Fibroblast of lung (primary cell): ENCODE measurements around the gene GTSF1L. TPM values are rescaled to one million over a fixed set of nuclear protein-coding genes. Genes with fewer than 3 reads are reported as not detected.

ENCODE experiments used
- DNase-seq, 2 donors: peaks; one replicate each; pipeline versions ENCODE4 v3.0.0 to v3.0.0-alpha.2; 2010; ENCODE audit warnings: low read depth in 2 of 2
- H2AFZ ChIP-seq: 2 replicates; pipeline ENCODE4 v1.5.1; 2012; ENCODE audit warnings: low read length, control low read depth, inconsistent platforms
- H3K27ac ChIP-seq: 2 replicates; pipeline ENCODE4 v1.5.1; 2011; ENCODE audit warnings: low read length, control low read depth; ENCODE audit not compliant: insufficient read depth
- H3K27me3 ChIP-seq: 2 replicates; pipeline ENCODE4 v1.5.1; 2011; ENCODE audit warnings: mild to moderate bottlenecking, low read length; ENCODE audit not compliant: control insufficient read depth, insufficient read depth
- H3K36me3 ChIP-seq: 2 replicates; pipeline ENCODE4 v1.5.1; 2011; ENCODE audit warnings: low read length; ENCODE audit not compliant: control insufficient read depth, insufficient read depth
- H3K4me1 ChIP-seq: 2 replicates; pipeline ENCODE4 v1.5.1; 2011; ENCODE audit warnings: low read length; ENCODE audit not compliant: control insufficient read depth, insufficient read depth; ENCODE audit errors: extremely low read depth
- H3K4me2 ChIP-seq: 2 replicates; pipeline ENCODE4 v1.5.1; 2011; ENCODE audit warnings: low read length, control low read depth; ENCODE audit not compliant: insufficient read depth; ENCODE audit errors: extremely low read depth
- H3K4me3 ChIP-seq, 4 experiments: fragments of 200-600 bp in 1 of 4; sonication (generic) in 1 of 4; replicated peaks in 1 of 4; 2 replicates each; pipeline ENCODE4 v1.5.1; 2011 to 2016; ENCODE audit warnings: low read length in 4 of 4, low read depth in 3 of 4, mild to moderate bottlenecking in 3 of 4, control low read depth in 2 of 4, inconsistent platforms in 1 of 4, mixed read lengths in 1 of 4; ENCODE audit not compliant: insufficient read depth in 1 of 4; ENCODE audit errors: control extremely low read depth in 1 of 4
- H3K79me2 ChIP-seq: 2 replicates; pipeline ENCODE4 v1.5.1; 2012; ENCODE audit warnings: mild to moderate bottlenecking, low read length, inconsistent platforms; ENCODE audit not compliant: control insufficient read depth, insufficient read depth
- H3K9ac ChIP-seq: 2 replicates; pipeline ENCODE4 v1.5.1; 2011; ENCODE audit warnings: mild to moderate bottlenecking, low read length, control low read depth; ENCODE audit not compliant: insufficient read depth
- H3K9me3 ChIP-seq: 2 replicates; pipeline ENCODE4 v1.5.1; 2012; ENCODE audit warnings: low read depth, low read length; ENCODE audit not compliant: control insufficient read depth, insufficient read depth
- H4K20me1 ChIP-seq: 2 replicates; pipeline ENCODE4 v1.5.1; 2011; ENCODE audit warnings: low read length; ENCODE audit not compliant: control insufficient read depth, insufficient read depth; ENCODE audit errors: extremely low read depth
- EZH2 ChIP-seq: IDR thresholded peaks from 2 replicates; pipeline ENCODE4 v1.5.1; 2012; ENCODE audit warnings: low read length, control low read depth, mild to moderate bottlenecking; ENCODE audit errors: missing control alignments
- polyA plus RNA-seq, 2 donors: library from polyadenylated mRNA; depleted of rRNA in 1 of 2; stranded (reverse) in 1 of 2; unstranded in 1 of 2; fragments of >200 nt; gene quantifications; 2 replicates each; pipeline ENCODE4 v1.2.1, GENCODE V29; 2011 to 2012; ENCODE audit warnings: missing spikeins in 1 of 2
- total RNA-seq: library from RNA; depleted of rRNA; stranded (reverse); fragments of >200 nt; gene quantifications from 2 replicates; pipeline ENCODE4 v1.2.1, GENCODE V29; 2014
- TF ChIP-seq, protein P1 (sequence below), 2 donors: IDR thresholded peaks in 1 of 2; conservative IDR thresholded peaks in 1 of 2; 1 replicate in 1 of 2; 2 replicates in 1 of 2; pipeline ENCODE4 v1.5.1; 2011 to 2012; ENCODE audit warnings: low read length in 2 of 2, control low read depth in 1 of 2, inconsistent platforms in 1 of 2, low read depth in 1 of 2, mild to moderate bottlenecking in 1 of 2

GTSF1L gene
- total and polyA plus RNA-seq, 2 donors (not counting 1 experiment from before 2014, with no cell fraction given), result not detected

DNA sequence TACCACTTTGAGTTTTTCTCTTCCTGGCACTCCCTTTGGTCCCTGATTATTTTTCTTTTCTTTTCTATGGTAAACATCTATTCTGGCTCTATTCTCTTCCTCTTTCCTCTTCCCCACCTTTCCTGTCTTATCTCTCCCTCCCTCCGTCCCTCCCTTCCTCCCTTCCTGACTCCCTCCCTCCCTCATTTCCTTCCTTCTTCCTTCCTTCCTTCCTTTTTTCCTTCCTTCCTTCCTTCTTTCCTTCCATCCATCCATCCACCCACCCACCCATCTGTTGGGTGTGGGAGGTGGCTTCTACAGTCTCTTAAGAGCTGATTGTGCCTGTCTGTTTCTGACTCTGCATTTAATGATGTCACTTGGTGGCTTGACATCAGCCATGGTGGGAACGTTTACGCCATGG lies 43.5 kb upstream of the GTSF1L start:
- DNase-seq, result no peak
- H4K20me1 ChIP-seq, result no peaks in the 10 kb centered on the region
- TF ChIP-seq, protein P1, sequence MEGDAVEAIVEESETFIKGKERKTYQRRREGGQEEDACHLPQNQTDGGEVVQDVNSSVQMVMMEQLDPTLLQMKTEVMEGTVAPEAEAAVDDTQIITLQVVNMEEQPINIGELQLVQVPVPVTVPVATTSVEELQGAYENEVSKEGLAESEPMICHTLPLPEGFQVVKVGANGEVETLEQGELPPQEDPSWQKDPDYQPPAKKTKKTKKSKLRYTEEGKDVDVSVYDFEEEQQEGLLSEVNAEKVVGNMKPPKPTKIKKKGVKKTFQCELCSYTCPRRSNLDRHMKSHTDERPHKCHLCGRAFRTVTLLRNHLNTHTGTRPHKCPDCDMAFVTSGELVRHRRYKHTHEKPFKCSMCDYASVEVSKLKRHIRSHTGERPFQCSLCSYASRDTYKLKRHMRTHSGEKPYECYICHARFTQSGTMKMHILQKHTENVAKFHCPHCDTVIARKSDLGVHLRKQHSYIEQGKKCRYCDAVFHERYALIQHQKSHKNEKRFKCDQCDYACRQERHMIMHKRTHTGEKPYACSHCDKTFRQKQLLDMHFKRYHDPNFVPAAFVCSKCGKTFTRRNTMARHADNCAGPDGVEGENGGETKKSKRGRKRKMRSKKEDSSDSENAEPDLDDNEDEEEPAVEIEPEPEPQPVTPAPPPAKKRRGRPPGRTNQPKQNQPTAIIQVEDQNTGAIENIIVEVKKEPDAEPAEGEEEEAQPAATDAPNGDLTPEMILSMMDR (conservative IDR thresholded peaks at IDR 0.05 in 1 of 2, IDR thresholded peaks at IDR 0.05 in 1 of 2; ENCODE audit: low read depth in 1 of 2, low read length in 2 of 2), result no peak
- TF ChIP-seq EZH2, result no peak
- H3K27me3 ChIP-seq, result peaks cover 16% of the 10 kb centered on the region
- no peak overlapping the region for H2AFZ ChIP-seq
- no peak overlapping the region for H3K4me2 ChIP-seq
- H3K4me3 ChIP-seq, result no peak overlapping the region
- H3K4me1 ChIP-seq, result no peaks in the 10 kb centered on the region
- H3K27ac ChIP-seq, result no peak overlapping the region
- H3K36me3 ChIP-seq, result no peaks in the 10 kb centered on the region
- H3K9me3 ChIP-seq, result no peaks in the 10 kb centered on the region
- no peak overlapping the region for H3K9ac ChIP-seq
- no peaks in the 10 kb centered on the region for H3K79me2 ChIP-seq

DNA sequence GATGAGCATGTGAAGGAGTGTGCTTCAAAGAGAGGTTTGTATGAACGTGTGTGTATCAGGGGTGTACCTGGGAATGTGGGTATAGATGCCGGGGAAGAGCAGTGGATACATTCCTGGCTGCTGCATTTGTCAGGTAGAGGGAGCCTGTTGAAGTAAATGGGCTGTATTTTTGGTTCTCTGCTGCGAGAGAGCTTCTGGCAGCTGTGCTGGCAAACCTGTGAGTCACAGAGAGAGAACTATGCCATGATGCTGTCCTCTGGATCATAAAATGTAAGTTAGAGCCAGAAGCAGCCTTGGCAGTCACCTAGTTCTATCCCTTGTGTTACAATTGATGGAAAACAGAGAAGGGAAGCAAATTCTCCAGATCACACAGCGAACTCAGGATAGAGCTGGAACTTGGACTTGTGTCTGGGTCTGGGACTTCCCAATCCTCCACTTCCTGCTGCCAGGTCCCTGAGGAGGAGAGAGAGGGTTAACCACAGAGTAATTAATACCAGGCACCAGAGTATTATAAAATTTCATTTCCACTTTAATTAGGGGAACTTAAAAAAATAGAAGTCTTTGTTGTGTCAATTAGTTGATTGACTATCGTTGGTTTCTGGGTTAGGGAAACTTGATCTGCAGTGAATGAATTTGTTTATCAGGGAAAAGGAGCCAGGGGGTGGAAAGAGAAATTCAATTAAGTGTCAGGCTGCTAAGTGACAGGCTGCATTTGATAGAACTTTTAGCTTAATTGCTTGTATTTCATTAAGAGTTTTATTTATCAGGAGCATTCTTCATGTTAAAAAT lies 41.1 kb upstream of the GTSF1L start:
- H3K27ac ChIP-seq, result no peak overlapping the region
- DNase-seq, result peak; percentile 33 to 61
- no peaks in the 10 kb centered on the region for H3K4me1 ChIP-seq
- no peaks in the 10 kb centered on the region for H4K20me1 ChIP-seq
- no peak overlapping the region for H3K9ac ChIP-seq
- H3K36me3 ChIP-seq, result no peaks in the 10 kb centered on the region
- H3K27me3 ChIP-seq, result peaks cover 14% of the 10 kb centered on the region
- H3K4me3 ChIP-seq, result no peak overlapping the region
- H3K9me3 ChIP-seq, result no peaks in the 10 kb centered on the region
- H3K79me2 ChIP-seq, result no peaks in the 10 kb centered on the region
- TF ChIP-seq EZH2, result no peak
- TF ChIP-seq, protein P1 (conservative IDR thresholded peaks at IDR 0.05 in 1 of 2, IDR thresholded peaks at IDR 0.05 in 1 of 2; ENCODE audit: low read depth in 1 of 2, low read length in 2 of 2), result peak in 1 of 2 donors; percentile 4
- no peak overlapping the region for H3K4me2 ChIP-seq
- no peak overlapping the region for H2AFZ ChIP-seq

DNA sequence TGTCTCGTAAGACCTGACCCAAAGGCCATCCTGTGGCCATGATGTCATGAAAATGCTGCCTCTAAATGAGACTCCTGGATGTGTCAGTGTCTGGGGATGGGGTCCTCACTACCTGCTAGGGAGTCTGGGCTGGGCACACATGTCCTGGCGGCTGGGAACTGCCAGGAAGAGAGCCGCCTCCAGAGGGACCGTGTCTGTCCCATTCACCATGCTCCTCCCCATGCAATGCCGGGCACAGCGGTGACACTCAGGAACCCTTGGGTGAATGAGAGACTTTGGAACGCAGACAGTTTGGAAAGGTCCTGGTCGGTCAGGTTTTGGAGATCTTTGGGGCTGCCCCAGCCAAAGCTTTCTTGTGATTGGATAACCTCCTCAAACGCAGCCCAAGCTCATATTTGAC lies 40.1 kb upstream of the GTSF1L start:
- Histone ChIP-seq H3K9me3 (no peaks in the 10 kb centered on the region), H2AFZ (no peak overlapping the region), H3K27ac (no peak overlapping the region), H4K20me1 (no peaks in the 10 kb centered on the region), H3K4me3 (no peak overlapping the region), H3K4me2 (no peak overlapping the region), H3K79me2 (no peaks in the 10 kb centered on the region), H3K4me1 (no peaks in the 10 kb centered on the region), H3K27me3 (peaks cover 14% of the 10 kb centered on the region), H3K9ac (no peak overlapping the region), H3K36me3 (no peaks in the 10 kb centered on the region)
- DNase-seq, result no peak
- no peak for TF ChIP-seq EZH2
- TF ChIP-seq, protein P1 (conservative IDR thresholded peaks at IDR 0.05 in 1 of 2, IDR thresholded peaks at IDR 0.05 in 1 of 2; ENCODE audit: low read depth in 1 of 2, low read length in 2 of 2), result no peak
